Stimulated activated CD4-positive, alpha-beta T cell treated with anti-CD3 and anti-CD28 coated beads, Interleukin-1b, Interleukin-23, amount 100 ng/mL, for 24 hours (primary cell): ENCODE measurements around the gene PIGC.
A peak's percentile ranks its signal among the peaks of the same experiment; 100 is the strongest.

Experiments
- DNase-seq, 4 experiments: peaks; one replicate each; pipeline ENCODE4 v3.0.0-alpha.2; 2020; ENCODE audit warnings: low read depth in 4 of 4, low spot score in 1 of 4

PIGC gene

GRCh38 chr1:172399756-172400721, 43.8 kb downstream of the PIGC start:
- no peak for DNase-seq

GRCh38 chr1:172398970-172399755, 44.7 kb downstream of the PIGC start:
- no peak for DNase-seq

GRCh38 chr1:172398193-172398592, 45.7 kb downstream of the PIGC start:
- DNase-seq: no peak

GRCh38 chr1:172397633-172398032, 46.2 kb downstream of the PIGC start:
- DNase-seq: no peak

GRCh38 chr1:172397221-172397620, 46.6 kb downstream of the PIGC start:
- DNase-seq: no peak

GRCh38 chr1:172395576-172395975, 48.3 kb downstream of the PIGC start:
- no peak for DNase-seq

- no peak for DNase-seq
Observed at GRCh38 chr1:172394811-172395210, 49.1 kb downstream of the PIGC start.

- DNase-seq: peak in 3 of 4 experiments; percentile 25 to 50 (median 45)
Observed at GRCh38 chr1:172394141-172394751, 49.6 kb downstream of the PIGC start.

- no peak for DNase-seq
Observed at GRCh38 chr1:172393354-172393753, 50.5 kb downstream of the PIGC start.

- no peak for DNase-seq
Observed at GRCh38 chr1:172391976-172392375, 51.9 kb downstream of the PIGC start.
